GM11168 (cell line): ENCODE data around the gene PTPRC.

ENCODE experiments used
- in situ Hi-C: fragments of 300-500 bp; cut with MboI; formaldehyde crosslinking; loops from one replicate; pipeline ENCODE4 v1.12.0; 2022; ENCODE audit warnings: low sequenced_read_pairs; ENCODE audit not compliant: unreplicated experiment

The PTPRC gene

GRCh38 chr1:198620951-198621824 is 17.7 kb upstream of the PTPRC start:
- in situ Hi-C loops: no loop called here

- in situ Hi-C loops: no loop called here
These were observed 16.8 kb upstream of the PTPRC start for GRCh38 chr1:198622001-198622400.

- in situ Hi-C loops: no loop called here
These were observed 14.8 kb upstream of the PTPRC start for GRCh38 chr1:198623752-198624647.

DNA sequence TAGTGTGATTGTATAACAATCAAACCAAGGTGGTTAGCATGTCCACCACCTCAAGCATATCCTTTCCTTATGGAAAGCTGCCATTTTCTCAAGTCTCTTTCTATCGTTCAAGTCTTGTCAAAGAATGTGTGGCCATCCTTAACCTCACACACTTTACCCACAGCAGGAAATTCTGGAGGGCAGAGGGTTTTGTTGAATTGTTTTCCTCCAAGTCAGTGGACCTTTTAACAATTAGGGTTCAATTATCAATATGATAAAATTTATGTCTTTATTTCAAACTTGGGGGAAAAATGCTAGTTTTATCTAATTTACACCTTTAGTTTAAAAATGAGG is 14.2 kb upstream of the PTPRC start:
- in situ Hi-C loops: no loop called here

GRCh38 chr1:198627436-198628066 is 11.3 kb upstream of the PTPRC start:
- in situ Hi-C loops: no loop called here

- in situ Hi-C loops: no loop called here
These were observed 10.8 kb upstream of the PTPRC start for GRCh38 chr1:198628067-198628455.

- in situ Hi-C loops: no loop called here
These were observed 9.2 kb upstream of the PTPRC start for GRCh38 chr1:198629610-198630009.

GRCh38 chr1:198630863-198631262 is 8.0 kb upstream of the PTPRC start:
- in situ Hi-C loops: no loop called here

- in situ Hi-C loops: no loop called here
These were observed 7.5 kb upstream of the PTPRC start for GRCh38 chr1:198631292-198631691.

GRCh38 chr1:198632007-198632406 is 6.8 kb upstream of the PTPRC start:
- in situ Hi-C loops: no loop called here

- in situ Hi-C loops: no loop called here
These were observed 5.1 kb upstream of the PTPRC start for GRCh38 chr1:198633675-198634121.

GRCh38 chr1:198635964-198636363 is 2.9 kb upstream of the PTPRC start:
- in situ Hi-C loops: no loop called here

- in situ Hi-C loops: no loop called here
These were observed 2.4 kb upstream of the PTPRC start for GRCh38 chr1:198636391-198636790.

DNA sequence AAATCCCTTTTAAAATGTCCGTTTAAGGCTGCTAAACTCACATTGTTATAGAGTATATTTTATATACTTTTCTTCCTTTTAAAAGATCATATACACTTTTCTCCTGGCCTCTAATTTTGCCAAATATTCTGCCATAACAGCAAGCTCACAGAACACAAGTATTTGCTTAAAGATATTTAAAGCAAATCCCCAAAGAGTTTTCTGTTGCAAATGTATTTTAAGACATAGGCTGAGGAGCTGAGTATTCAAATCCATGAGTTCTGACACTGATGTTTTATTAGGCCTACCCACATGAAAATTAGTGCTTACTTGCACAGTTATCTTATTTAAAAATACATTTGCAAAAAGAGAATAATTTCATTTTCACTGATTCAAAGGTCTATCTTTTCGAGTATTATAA is 1.7 kb upstream of the PTPRC start:
- in situ Hi-C loops: no loop called here

DNA sequence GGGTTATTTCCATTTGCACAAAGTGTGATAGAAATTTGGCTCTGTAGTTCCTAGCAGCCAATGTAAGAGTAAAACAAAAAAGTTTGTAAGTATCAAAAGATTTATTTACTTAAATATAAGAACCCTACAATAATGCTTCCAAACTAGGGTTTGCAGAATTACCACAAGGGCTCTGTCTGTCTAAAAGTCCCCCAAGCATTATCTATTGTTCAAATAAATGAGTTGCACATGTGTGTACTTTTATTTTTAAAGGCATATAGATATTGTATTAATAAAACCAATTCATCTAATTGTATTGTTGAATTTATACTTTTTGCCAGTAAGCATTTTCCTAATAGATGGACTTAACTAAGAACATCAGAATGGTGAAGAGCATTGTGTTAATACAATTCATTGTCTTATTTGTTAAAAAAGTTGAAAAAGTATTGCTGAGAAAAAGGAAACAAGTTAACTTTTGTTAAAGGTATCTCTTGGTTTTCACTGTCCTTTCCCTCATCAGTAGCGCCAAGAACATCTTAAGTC is 863 bp upstream of the PTPRC start:
- in situ Hi-C loops: no loop called here

GRCh38 chr1:198638441-198638840 is 399 bp upstream of the PTPRC start:
- in situ Hi-C loops: no loop called here

DNA sequence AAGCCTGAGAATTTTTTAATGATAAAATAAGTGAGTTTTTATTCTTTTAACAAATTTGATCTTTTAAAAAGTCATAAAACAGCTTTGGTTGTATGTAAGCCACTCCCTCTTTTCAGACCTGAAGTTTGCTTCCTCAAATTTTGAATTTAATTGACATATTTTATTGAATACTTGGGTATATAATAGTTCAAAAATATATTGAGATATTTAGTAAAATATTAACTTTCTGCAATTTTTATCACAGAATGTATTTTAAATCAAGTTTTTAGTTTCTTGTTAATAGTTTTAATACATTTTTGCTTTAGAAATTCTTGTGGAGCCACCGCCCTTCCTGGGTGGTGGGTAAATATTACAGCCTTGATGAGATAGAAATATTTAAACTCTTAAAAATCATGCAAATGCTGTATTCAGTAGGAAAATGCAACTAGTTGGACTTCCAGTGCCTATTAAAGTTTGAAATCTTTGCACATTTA is 867 bp downstream of the PTPRC start:
- in situ Hi-C loops: no loop called here

DNA sequence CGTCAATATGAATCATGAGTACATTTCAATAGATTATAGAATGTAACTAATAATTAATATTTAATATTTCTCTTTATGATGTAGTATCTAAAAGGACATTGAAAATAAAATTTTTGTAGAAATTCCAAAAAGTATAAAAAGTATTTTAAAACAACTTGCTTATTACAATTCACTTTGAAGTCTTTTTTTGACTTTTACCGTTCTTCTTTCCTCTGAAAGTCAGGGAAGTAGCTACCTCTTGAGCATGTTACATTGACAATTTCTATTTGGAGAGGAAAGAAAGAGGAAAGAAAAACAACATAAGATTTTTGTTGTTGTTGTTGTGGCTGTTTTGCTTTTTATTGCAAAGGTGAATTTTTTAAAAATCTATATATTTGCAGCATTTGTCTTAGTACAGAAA is 1.3 kb downstream of the PTPRC start:
- in situ Hi-C loops: no loop called here

GRCh38 chr1:198641501-198641900 is 2.7 kb downstream of the PTPRC start:
- in situ Hi-C loops: no loop called here

DNA sequence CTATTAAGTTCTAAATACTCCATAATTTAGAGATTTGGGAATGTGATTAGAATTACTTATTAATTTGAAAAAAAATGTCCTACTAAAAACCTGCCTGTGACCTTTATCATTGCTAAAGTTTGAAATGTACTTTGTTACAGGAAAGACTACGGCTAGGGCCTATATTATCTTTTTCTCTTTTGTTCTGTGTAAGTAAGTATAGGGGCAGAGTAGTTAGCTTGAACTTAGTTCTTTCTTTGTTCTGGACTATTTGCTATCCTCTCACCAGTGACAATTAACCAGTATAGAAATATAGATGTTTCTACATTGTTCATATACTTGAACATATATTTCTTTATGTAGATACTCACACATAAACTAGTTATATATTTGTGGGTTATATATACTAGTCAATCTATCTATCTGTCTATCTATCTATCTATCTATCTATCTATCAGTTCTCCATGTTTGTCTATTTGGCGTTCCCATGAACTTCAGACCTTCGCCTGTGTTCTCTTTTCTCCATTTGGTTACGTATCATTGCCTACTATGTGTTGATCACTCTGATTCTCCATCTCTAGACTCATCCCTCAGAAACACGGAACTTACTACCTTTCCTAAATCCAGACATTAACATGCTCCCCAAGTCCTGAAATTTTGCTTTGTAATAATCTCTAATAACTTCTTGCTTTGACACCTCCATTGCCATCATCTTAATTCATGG is 3.3 kb downstream of the PTPRC start:
- in situ Hi-C loops: no loop called here
